MCF 10A (cell line): ENCODE results near the gene PCCA. TPM values are rescaled to one million over a fixed set of nuclear protein-coding genes. Genes with fewer than 3 reads are reported as not detected.

ENCODE experiments used
- BruUV-seq: library from RNA; stranded (reverse); fragments of 400-500 nt; replicated peaks from 2 replicates; lab custom pipeline; 2021; lab: Mats Ljungman, UMichigan
- CTCF ChIA-PET: fragments of 300-600 bp; sonication (Branson Sonifier 250); formaldehyde crosslinking; extraction: SDS; loops from one replicate; lab custom pipeline; 2021; ENCODE audit warnings: antibody characterized with exemption, inconsistent platforms; lab: Yijun Ruan, JAX
- POLR2A ChIA-PET: fragments of 300-600, 350-650 bp; sonication (Branson Sonifier 250); formaldehyde crosslinking; extraction: SDS; loops from one replicate; lab custom pipeline; 2020; ENCODE audit warnings: antibody characterized with exemption, inconsistent platforms; lab: Yijun Ruan, JAX
- DNase-seq: peaks from one replicate; pipeline ENCODE4 v3.0.0-alpha.2; 2018; ENCODE audit not compliant: unreplicated experiment
- H3K27ac Mint-ChIP-seq: one replicate; pipeline ENCODE4 v1.8.0; 2022; ENCODE audit warnings: mild to moderate bottlenecking, low read depth, mixed read lengths; ENCODE audit not compliant: unreplicated experiment
- H3K27me3 Mint-ChIP-seq: one replicate; pipeline ENCODE4 v1.8.0; 2022; ENCODE audit warnings: mixed read lengths; ENCODE audit not compliant: insufficient read depth, unreplicated experiment
- H3K36me3 Mint-ChIP-seq: one replicate; pipeline ENCODE4 v1.8.0; 2022; ENCODE audit warnings: mild to moderate bottlenecking, moderate library complexity, mixed read lengths; ENCODE audit not compliant: insufficient read depth, unreplicated experiment
- H3K4me1 Mint-ChIP-seq: one replicate; pipeline ENCODE4 v1.8.0; 2022; ENCODE audit warnings: mixed read lengths; ENCODE audit not compliant: insufficient read depth, unreplicated experiment
- H3K4me3 Mint-ChIP-seq: one replicate; pipeline ENCODE4 v1.8.0; 2022; ENCODE audit warnings: mild to moderate bottlenecking, moderate library complexity, mixed read lengths; ENCODE audit not compliant: unreplicated experiment
- H3K9me3 Mint-ChIP-seq: one replicate; pipeline ENCODE4 v1.8.0; 2022; ENCODE audit warnings: mixed read lengths; ENCODE audit not compliant: unreplicated experiment
- CTCF ChIP-seq: fragments of 200-600 bp; IDR thresholded peaks from one replicate; pipeline ENCODE4 v1.8.0; 2022; ENCODE audit warnings: antibody characterized with exemption, mild to moderate bottlenecking; ENCODE audit not compliant: unreplicated experiment
- intact Hi-C: fragments of 100-400 bp; cut with micrococcal nuclease; formaldehyde crosslinking; loops from 2 replicates; pipeline ENCODE4 v1.14.1; 2022
- total RNA-seq: library from RNA; stranded (reverse); gene quantifications from 2 replicates; pipeline ENCODE4 v1.2.3, GENCODE V29; 2022

The PCCA gene
- total RNA-seq, 1 experiment from 2014 or later, result 23.4 TPM

DNA sequence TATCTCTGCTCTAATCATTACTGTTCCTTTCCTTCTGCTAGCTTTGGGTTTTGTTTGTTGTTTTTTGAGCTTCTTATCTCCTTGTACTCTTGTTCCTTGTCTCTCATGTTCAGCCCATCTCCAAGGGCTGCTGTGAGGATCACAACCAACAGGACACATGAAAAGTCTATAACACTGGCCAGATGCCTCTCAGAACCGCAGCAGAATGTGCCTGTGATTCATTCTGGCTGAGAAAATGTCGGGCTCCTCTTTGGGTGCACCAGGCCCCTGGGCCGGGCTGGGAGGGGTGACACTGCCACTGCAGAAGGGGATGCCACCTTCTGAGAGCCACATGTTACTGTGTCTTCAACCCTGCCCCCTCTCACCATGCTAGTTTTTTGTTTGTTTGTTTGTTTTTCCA is 451.7 kb downstream of the PCCA start:
- BruUV-seq, result no TSS peak
- DNase-seq, result no peak
- intact Hi-C loops, result no loop called here
- no peak for TF ChIP-seq CTCF
- ChIA-PET CTCF (interaction anchor here (0.6 kb wide), 1 partner anchor 612 kb away, joined by 4 read pairs; no protein-coding TSS in a partner anchor), POLR2A (no interaction called here)
- Mint-ChIP-seq H3K4me3 (no peak overlapping the region), H3K9me3 (no peaks in the 10 kb centered on the region), H3K27ac (no peak overlapping the region), H3K36me3 (peaks cover 4% of the 10 kb centered on the region), H3K4me1 (no peaks in the 10 kb centered on the region), H3K27me3 (no peaks in the 10 kb centered on the region)

DNA sequence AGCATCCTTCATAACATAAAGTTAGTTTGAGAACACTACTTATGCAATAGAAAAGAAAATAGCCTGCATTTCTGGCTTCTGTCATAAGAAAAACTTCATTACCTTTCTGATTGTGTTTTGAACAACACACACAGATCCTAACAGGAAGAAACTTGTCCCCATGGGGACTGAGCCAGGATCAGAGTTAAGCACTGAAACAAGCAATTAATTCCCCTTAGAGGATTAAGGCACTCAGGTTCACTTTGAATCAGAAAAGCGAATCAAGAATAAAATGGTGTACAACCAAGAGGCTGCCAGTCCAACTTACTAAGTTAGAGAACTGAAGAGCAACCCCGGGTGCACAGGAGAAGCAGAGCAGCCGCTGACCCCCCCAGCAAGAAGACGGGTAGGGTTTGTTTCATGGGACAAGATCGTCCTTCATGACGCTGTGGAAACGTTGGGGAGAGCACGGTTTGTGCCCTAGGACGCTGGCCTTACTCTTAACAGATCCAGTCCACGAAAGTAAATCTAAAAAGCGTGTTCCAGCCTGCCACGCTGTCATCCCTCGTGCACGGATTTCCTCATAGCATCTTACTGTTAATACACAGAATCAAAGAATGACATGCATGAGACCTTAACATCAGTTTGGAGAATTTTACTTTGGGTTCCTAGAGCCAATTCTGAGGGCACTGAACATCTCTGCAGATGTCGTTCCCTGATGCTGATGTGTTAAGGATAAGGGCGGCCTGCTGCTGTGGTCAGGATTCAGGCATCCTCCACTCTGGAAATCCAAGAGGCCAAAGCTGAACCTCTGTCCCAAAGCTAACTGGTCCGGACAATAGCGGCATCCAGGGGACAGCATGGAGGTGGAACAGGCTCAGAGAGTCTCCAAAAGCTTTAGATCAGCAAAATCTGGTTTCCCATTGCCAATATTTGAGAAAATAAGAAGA is 453.3 kb downstream of the PCCA start:
- no peaks in the 10 kb centered on the region for H3K27me3 Mint-ChIP-seq
- H3K36me3 Mint-ChIP-seq, result no peaks in the 10 kb centered on the region
- POLR2A ChIA-PET, result interaction anchor here (1.0 kb wide), 1 partner anchor 10 kb away, joined by 3 read pairs; no protein-coding TSS in a partner anchor
- no peaks in the 10 kb centered on the region for H3K4me1 Mint-ChIP-seq
- intact Hi-C loops, result loop anchor here (1.0 kb wide), 1 partner anchor 886 kb away; no protein-coding TSS in a partner anchor
- no peak for DNase-seq
- H3K27ac Mint-ChIP-seq, result no peak overlapping the region
- CTCF ChIA-PET, result interaction anchor here (0.7 to 1.4 kb wide), 4 partner anchors 27 to 887 kb away, joined by 3 read pairs; no protein-coding TSS in a partner anchor
- no peak for TF ChIP-seq CTCF
- BruUV-seq, result no TSS peak
- no peaks in the 10 kb centered on the region for H3K9me3 Mint-ChIP-seq
- no peak overlapping the region for H3K4me3 Mint-ChIP-seq

DNA sequence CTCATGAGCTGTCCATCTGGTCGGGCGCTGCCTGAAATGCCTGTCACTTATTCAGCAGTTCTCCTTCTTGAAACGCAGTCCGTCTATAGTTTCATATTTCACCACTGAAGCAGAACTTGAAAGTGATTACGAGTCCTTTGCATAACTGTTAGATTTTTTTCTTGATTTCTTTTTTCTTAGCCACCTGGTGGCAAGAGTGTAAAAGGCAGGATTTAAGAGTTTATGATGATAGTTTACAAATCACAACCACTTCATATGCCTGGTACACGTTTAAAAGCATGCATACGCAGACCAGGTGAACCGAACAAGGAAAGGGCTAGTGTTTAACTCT is 453.9 kb downstream of the PCCA start:
- TF ChIP-seq CTCF, result peak; percentile 27
- intact Hi-C loops, result loop anchor here (1.0 kb wide), 1 partner anchor 886 kb away; no protein-coding TSS in a partner anchor
- H3K9me3 Mint-ChIP-seq, result no peaks in the 10 kb centered on the region
- H3K4me1 Mint-ChIP-seq, result peaks cover 5% of the 10 kb centered on the region
- no peak overlapping the region for H3K4me3 Mint-ChIP-seq
- peak; percentile 52 for DNase-seq
- no TSS peak for BruUV-seq
- H3K36me3 Mint-ChIP-seq, result no peaks in the 10 kb centered on the region
- CTCF ChIA-PET, result interaction anchor here (0.9 to 1.4 kb wide), 2 partner anchors 28 to 888 kb away, joined by 3 read pairs; no protein-coding TSS in a partner anchor
- POLR2A ChIA-PET, result no interaction called here
- H3K27ac Mint-ChIP-seq, result no peak overlapping the region
- H3K27me3 Mint-ChIP-seq, result no peaks in the 10 kb centered on the region

- Mint-ChIP-seq H3K4me1 (peaks cover 10% of the 10 kb centered on the region), H3K4me3 (no peak overlapping the region), H3K9me3 (no peaks in the 10 kb centered on the region), H3K36me3 (no peaks in the 10 kb centered on the region), H3K27ac (no peak overlapping the region), H3K27me3 (no peaks in the 10 kb centered on the region)
- DNase-seq, result no peak
- intact Hi-C loops, result no loop called here
- POLR2A ChIA-PET, result no interaction called here
- no peak for TF ChIP-seq CTCF
- no TSS peak for BruUV-seq
- CTCF ChIA-PET, result interaction anchor here (0.6 to 1.0 kb wide), 3 partner anchors 19 to 929 kb away, joined by 3 to 4 read pairs (median 3); no protein-coding TSS in a partner anchor
These were observed 455.1 kb downstream of the PCCA start for GRCh38 chr13:100543872-100544602.
